Measurements from ENCODE around the gene KRT71.
A peak's percentile ranks its signal among the peaks of the same experiment; 100 is the strongest.

The KRT71 gene

DNA sequence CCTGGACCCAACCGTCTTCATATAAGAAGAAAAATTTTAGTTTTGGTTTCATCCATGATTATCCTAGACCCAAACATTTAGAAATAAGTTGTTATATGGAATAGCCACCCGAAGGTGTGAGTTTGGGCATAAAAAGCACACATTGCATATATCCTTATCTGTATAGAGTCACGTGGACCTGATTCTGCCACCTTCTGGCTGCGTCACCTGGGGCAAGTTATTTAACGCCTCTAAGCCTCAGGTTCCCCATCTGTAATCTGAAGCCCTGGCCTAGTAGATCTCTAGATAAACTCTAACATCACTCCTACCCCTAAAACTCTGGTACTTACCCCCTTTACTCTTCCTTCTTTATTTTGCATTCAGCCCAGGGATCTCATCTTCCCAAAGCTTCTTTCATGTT, 18.5 kb downstream of the KRT71 start:
- peaks cover 10% of the 10 kb centered on the region for H3K27me3 Mint-ChIP-seq
- no peak for ATAC-seq
- H3K27ac Mint-ChIP-seq = no peak overlapping the region
- no peaks in the 10 kb centered on the region for H3K36me3 Mint-ChIP-seq
- H3K9me3 Mint-ChIP-seq = no peaks in the 10 kb centered on the region
- H3K4me1 Mint-ChIP-seq = peaks cover 7% of the 10 kb centered on the region
- no peak overlapping the region for H3K4me3 Mint-ChIP-seq

DNA sequence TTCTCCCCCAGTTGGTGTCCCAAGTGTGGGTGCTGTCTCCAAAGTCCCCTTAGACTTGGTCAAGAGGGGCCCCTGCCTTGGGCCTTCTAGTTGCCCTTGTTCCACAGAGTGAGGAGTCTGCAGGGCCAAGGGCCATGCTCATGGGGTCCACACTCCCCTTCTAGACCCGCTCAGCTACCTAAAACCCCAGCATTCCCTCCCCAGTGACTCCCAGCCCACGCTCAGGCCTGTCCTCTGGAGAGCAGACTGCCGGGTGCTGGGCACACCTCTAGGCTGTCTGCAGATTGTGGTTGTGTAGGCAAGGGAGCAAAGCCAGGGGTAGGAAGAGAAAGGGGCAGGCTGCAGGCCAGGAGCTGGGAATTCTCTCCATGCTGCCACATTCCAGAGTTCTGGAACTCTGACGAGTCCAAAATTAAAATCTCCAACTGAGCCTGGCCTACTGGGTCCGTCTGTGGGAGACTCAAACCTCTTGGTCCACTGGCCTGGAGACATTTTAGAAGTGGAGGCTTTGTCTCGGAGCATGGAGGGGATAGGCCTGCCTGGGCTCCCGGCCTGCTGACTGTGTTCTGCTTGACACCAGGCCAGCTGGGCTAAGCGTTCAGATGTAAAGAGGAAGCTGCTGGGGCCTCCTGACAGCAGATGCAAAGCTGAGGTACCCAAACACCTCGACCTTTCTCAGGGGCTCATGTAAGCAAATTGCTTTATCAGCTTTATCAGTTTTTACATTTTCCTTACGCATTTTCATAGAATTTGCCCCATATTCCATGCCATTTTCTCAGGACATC, 19.1 kb downstream of the KRT71 start:
- no peak overlapping the region for H3K27ac Mint-ChIP-seq
- no peak overlapping the region for H3K4me3 Mint-ChIP-seq
- no peak for ATAC-seq
- peaks cover 7% of the 10 kb centered on the region for H3K4me1 Mint-ChIP-seq
- peaks cover 10% of the 10 kb centered on the region for H3K27me3 Mint-ChIP-seq
- no peaks in the 10 kb centered on the region for H3K36me3 Mint-ChIP-seq
- no peaks in the 10 kb centered on the region for H3K9me3 Mint-ChIP-seq

DNA sequence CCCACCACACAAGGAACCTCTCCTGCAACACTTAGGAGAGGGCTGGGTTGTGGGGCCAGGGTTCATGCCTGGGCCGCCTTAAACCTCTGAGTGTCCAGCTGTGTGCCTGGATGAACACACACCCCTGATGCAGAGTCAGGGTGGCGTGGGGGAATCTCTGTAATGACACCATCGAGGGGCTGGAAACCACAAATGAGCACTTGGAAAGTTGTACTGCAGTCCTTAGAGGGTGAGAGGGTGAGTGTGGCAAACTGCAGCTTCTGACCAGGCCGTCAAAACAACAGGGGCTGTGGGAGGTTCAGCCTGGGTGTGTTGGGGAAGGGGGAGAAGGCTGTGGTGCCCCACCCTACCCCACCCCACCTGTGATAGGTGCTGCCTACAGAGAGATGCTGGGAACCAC, 20.3 kb downstream of the KRT71 start:
- H3K4me3 Mint-ChIP-seq = no peak overlapping the region
- H3K4me1 Mint-ChIP-seq = peaks cover 7% of the 10 kb centered on the region
- no peak overlapping the region for H3K27ac Mint-ChIP-seq
- no peaks in the 10 kb centered on the region for H3K36me3 Mint-ChIP-seq
- ATAC-seq = no peak
- peaks cover 10% of the 10 kb centered on the region for H3K27me3 Mint-ChIP-seq
- H3K9me3 Mint-ChIP-seq = no peaks in the 10 kb centered on the region

DNA sequence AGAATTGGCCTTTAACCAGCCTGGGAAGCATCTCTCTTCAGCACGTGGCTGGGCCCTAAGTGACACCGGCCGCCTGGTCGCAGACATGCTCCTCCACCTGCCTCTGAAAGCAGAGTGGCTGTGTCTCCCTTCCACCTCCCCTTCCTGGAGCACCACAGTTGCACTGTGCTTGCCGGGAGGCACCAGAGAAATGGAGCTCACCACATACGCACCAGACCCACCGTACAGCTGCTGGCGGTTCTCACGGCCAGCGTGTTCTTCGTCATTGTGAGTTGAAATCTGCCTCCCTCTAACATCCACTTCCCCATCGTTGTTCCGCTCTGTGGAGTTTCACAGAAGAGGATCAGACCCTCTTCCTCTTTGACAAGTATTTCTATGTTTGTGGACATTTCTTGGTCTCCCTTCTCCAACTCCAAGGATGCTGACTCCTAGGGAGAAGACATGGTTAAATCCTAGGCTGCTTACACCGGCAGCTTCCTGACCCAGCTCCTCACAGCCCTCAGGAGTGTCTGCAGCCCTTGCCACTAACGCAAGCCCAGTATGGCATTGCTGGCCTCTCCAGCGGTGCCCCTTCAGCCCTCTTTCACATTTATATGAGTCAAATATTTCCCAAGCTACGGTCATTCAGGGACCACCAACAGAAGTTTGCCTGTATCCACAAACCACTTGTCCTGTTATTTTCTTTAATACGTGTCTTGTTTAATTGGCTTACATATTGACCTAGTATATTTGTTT, 21.2 kb downstream of the KRT71 start:
- H3K27me3 Mint-ChIP-seq = peaks cover 5% of the 10 kb centered on the region
- no peak overlapping the region for H3K27ac Mint-ChIP-seq
- peaks cover 7% of the 10 kb centered on the region for H3K4me1 Mint-ChIP-seq
- H3K36me3 Mint-ChIP-seq = no peaks in the 10 kb centered on the region
- H3K4me3 Mint-ChIP-seq = no peak overlapping the region
- peak; percentile 28 for ATAC-seq
- H3K9me3 Mint-ChIP-seq = no peaks in the 10 kb centered on the region

DNA sequence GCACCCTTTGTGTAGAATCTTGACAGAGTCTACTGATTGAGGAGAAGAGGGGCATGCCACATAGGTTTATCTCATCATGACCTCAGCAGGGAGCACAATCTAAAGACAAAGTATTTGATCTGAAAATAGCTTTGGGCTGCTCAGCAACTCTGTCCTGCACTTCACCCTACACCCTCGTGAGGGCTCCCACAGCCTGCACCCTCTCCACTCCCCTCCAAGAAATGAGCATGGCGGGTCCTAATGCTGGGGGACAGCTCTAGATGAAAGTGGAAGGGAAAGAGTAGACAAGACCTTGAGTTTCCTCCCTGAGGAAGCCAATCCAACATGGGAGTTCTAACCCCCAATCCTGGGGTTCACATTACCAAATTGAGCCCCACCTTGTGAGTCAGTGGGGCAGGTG, 22.0 kb downstream of the KRT71 start:
- no peak for ATAC-seq
- no peaks in the 10 kb centered on the region for H3K9me3 Mint-ChIP-seq
- H3K27ac Mint-ChIP-seq = no peak overlapping the region
- H3K27me3 Mint-ChIP-seq = peaks cover 8% of the 10 kb centered on the region
- H3K4me1 Mint-ChIP-seq = peaks cover 7% of the 10 kb centered on the region
- H3K36me3 Mint-ChIP-seq = no peaks in the 10 kb centered on the region
- no peak overlapping the region for H3K4me3 Mint-ChIP-seq

DNA sequence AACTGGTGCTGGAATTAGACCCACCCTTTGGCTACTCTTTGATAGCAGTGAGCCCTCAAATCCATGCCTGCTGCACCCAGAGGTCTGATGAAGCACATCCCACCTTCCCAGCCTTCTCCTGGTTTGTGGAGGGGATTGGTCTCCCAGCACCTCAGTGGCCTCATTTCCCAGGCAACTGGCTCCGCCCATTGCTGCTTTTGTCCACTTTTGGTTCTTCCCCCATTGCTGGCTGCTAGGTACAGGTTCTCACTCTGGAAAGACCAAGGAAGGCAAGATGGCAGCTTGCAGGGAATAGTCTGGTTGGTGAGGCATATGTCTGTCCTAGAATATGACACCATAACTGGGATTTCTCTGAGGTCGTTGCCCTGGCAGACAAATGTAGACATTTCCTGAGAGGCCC, 22.6 kb downstream of the KRT71 start:
- ATAC-seq = no peak
- no peak overlapping the region for H3K4me3 Mint-ChIP-seq
- no peaks in the 10 kb centered on the region for H3K9me3 Mint-ChIP-seq
- peaks cover 8% of the 10 kb centered on the region for H3K27me3 Mint-ChIP-seq
- H3K27ac Mint-ChIP-seq = no peak overlapping the region
- H3K4me1 Mint-ChIP-seq = peaks cover 7% of the 10 kb centered on the region
- H3K36me3 Mint-ChIP-seq = no peaks in the 10 kb centered on the region

DNA sequence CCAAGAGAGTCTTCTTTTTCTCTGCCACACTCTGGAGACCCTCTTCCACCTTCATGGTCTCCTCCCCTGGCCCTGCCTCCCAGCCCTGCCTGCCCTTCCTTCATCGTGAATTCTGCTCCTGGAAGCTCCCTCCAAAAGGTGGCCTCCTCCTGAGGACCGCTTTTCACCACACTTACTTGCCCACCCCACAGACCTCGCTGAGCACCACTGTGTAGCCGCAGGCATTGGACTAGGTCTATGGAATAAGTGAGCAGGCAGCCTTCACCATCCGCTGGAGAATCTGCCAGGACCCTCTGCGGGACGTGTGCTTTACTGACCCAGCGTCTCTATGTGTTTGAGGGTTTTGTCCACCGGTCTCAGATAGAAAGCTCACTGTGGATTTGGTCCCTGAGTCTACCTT, 23.1 kb downstream of the KRT71 start:
- Mint-ChIP-seq H3K36me3 (no peaks in the 10 kb centered on the region), H3K27me3 (peaks cover 8% of the 10 kb centered on the region), H3K27ac (no peak overlapping the region), H3K9me3 (no peaks in the 10 kb centered on the region), H3K4me3 (no peak overlapping the region), H3K4me1 (peaks cover 7% of the 10 kb centered on the region)
- ATAC-seq = no peak

DNA sequence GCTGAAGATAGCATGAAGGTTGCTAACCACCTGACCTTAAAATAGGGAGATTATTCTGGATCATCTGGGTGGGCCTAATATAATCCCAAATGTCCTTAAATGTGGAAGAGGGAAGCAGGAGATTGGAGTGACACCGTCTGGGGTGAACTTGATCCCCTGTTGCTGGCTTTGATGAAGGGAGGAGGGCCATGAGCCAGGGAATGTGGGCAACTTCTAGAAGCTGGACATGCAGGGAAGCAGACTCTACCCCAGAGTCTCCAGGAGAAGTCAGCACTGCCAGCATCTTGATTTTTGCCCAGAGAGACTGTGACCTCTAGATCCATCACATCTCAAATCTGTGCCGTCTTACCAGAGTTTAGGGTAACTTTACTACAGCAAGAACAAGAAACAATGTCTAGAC, 23.5 kb downstream of the KRT71 start:
- ATAC-seq = no peak
- H3K27ac Mint-ChIP-seq = no peak overlapping the region
- no peak overlapping the region for H3K4me3 Mint-ChIP-seq
- H3K27me3 Mint-ChIP-seq = peaks cover 8% of the 10 kb centered on the region
- H3K4me1 Mint-ChIP-seq = peaks cover 7% of the 10 kb centered on the region
- no peaks in the 10 kb centered on the region for H3K9me3 Mint-ChIP-seq
- H3K36me3 Mint-ChIP-seq = no peaks in the 10 kb centered on the region

DNA sequence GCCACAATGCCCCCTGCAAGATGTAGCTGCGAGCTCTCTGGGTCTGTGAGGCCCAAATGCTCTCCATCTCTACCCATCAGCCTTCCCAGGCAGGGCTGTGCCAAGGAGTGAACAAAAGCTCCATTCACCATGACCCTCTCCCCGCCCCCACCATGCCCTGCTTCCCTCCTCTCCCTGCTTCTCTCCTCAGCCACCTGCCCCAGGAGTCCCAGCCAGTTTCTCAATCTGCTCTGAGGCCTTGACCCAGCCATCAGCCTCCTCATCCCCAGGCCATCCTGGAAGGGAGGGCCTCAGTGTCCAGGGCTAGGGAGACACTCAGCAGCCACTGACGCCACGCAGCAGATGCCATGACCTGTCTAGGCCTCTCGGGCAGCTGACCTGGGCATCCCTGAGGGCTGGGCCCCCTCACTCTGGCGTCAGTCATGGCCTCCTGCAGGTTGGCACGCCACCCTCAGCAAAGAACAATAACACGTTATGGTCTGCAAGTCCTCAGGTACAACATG, 24.3 kb downstream of the KRT71 start:
- no peaks in the 10 kb centered on the region for H3K36me3 Mint-ChIP-seq
- peaks cover 7% of the 10 kb centered on the region for H3K4me1 Mint-ChIP-seq
- no peaks in the 10 kb centered on the region for H3K9me3 Mint-ChIP-seq
- peaks cover 8% of the 10 kb centered on the region for H3K27me3 Mint-ChIP-seq
- no peak overlapping the region for H3K27ac Mint-ChIP-seq
- no peak for ATAC-seq
- H3K4me3 Mint-ChIP-seq = no peak overlapping the region

DNA sequence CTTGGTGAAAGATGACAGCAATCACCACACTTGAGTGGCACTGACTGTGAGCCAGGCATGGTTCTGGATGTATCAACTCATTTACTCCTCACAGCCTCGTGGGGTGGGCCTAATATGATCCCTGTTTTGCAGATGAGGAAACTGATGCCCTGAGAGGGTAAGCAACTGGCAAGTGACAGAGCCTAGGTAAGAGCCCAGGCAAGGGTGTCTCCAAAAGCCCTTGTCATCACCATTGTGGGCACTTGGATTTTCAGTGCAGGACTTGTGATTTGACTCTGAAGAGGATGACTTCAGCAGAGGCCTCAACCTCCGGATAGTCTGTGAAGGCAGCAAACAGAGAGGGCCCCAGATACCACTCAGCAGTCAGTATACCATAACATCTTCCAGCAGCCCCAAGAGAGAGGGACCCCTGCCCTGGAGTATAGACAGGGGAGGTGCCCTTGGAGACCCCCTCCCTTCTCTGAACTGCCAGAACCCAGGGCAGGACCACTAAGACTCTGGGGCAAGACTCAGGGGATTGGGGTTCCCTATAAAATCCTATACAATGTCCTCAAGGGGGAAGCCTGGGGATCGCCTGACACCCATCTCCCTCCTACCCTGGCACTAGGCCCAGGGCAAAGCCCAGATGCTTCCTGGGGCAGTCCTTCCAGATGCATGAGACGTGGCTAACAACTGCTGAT, 25.7 kb downstream of the KRT71 start:
- H3K27ac Mint-ChIP-seq = no peak overlapping the region
- H3K4me1 Mint-ChIP-seq = peaks cover 7% of the 10 kb centered on the region
- no peaks in the 10 kb centered on the region for H3K36me3 Mint-ChIP-seq
- peaks cover 14% of the 10 kb centered on the region for H3K27me3 Mint-ChIP-seq
- no peak overlapping the region for H3K4me3 Mint-ChIP-seq
- ATAC-seq = no peak
- H3K9me3 Mint-ChIP-seq = no peaks in the 10 kb centered on the region

DNA sequence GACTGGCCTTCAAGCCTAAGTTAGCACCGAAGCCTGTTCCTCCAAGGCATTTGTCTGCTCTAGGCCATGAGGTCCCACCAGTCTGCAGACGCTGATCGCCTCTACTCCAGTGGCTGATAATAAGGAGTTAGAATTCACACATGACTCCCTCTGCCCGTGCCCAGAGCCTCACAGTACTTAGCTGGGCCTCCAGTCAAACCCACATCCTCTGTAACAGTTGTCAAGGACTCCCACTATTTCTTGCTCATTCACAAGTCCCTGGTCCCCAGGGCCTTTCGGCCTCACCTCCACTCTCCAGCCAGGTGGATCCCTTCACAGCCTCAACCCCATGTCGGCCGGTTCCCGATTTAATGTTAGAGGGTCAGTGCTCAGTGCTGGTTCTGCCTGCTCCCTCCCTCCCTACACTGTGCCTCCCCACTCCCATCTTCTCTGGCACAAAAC, 26.4 kb downstream of the KRT71 start:
- H3K4me1 Mint-ChIP-seq = peaks cover 3% of the 10 kb centered on the region
- no peaks in the 10 kb centered on the region for H3K9me3 Mint-ChIP-seq
- no peak for ATAC-seq
- H3K27me3 Mint-ChIP-seq = peaks cover 21% of the 10 kb centered on the region
- H3K4me3 Mint-ChIP-seq = no peak overlapping the region
- H3K36me3 Mint-ChIP-seq = no peaks in the 10 kb centered on the region
- no peak overlapping the region for H3K27ac Mint-ChIP-seq

DNA sequence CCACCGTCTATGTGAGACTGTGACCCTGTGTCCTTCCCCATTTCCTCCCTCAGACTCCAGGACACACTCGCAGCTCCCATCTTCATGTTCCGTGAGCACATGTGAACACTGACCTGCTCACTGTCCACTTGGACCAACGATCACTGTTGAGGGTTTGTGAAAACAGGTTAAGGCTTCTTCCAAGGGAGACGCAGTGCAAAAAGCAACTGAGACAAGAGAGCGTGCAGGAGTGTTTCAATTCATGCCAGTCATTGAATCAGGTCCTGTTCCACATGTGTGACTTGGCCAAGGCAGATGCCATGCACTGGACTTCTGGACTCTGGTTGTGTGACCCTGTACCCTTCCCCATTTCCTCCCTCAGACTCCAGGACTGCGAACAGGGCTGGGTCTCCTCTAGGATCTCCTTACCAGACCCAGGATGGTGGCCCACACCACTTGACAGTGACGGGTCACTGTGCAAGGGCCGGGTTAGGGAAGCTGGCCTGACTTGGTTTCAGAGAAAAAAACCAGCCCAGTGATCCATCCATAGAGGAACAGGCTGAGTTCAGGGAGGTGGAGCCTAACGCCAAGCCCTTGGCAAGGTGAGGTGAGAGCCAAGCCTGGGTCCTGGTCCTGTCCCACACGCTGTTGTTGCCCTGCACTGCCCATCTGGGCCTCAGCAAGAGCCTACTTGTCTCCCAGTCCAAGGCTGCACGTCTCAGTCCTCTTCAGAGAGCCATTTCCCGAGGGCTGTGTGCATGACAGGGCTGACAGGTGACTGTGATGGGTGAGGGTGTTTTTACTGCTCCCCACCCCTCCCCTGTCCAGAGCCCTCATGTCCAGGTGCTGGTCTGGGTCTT, 27.1 kb downstream of the KRT71 start:
- H3K9me3 Mint-ChIP-seq = no peaks in the 10 kb centered on the region
- H3K4me1 Mint-ChIP-seq = no peaks in the 10 kb centered on the region
- no peak overlapping the region for H3K4me3 Mint-ChIP-seq
- no peak overlapping the region for H3K27ac Mint-ChIP-seq
- ATAC-seq = no peak
- no peaks in the 10 kb centered on the region for H3K36me3 Mint-ChIP-seq
- H3K27me3 Mint-ChIP-seq = peaks cover 25% of the 10 kb centered on the region

DNA sequence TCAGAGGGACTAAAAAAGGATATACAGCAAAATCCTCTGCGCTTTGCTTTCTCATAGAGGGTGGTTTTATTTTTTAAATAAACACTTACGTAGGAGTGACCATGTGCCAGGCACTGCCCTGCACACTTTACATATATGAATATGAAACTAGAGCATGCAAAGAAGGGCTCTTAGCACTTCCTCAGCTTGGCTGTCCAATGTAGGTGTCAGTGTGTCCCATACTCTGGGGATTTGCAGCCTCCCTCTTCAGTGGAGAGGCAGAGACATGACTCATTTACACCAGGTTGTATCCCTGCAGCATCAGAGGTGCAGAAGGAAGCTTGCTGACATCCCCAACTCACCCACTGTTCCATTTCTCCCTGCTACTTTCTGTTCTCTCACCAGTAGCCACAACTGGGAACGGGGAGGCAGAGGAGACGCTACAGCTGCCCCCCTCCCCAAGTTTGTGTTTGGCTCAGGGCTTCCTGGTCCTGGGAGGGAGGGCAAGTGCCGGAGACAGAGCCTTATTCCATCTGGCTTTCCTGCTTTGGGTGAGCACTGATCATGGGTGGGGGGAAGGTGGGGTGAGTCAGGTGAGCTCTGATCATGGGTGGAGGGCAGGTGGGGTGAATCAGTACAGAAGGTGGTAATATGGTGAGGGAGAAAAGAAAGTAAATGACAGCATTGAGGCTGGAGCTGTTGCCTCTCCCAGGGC, 27.9 kb downstream of the KRT71 start:
- no peak for ATAC-seq
- no peaks in the 10 kb centered on the region for H3K9me3 Mint-ChIP-seq
- H3K4me1 Mint-ChIP-seq = no peaks in the 10 kb centered on the region
- H3K4me3 Mint-ChIP-seq = no peak overlapping the region
- H3K36me3 Mint-ChIP-seq = no peaks in the 10 kb centered on the region
- no peak overlapping the region for H3K27ac Mint-ChIP-seq
- peaks cover 25% of the 10 kb centered on the region for H3K27me3 Mint-ChIP-seq

DNA sequence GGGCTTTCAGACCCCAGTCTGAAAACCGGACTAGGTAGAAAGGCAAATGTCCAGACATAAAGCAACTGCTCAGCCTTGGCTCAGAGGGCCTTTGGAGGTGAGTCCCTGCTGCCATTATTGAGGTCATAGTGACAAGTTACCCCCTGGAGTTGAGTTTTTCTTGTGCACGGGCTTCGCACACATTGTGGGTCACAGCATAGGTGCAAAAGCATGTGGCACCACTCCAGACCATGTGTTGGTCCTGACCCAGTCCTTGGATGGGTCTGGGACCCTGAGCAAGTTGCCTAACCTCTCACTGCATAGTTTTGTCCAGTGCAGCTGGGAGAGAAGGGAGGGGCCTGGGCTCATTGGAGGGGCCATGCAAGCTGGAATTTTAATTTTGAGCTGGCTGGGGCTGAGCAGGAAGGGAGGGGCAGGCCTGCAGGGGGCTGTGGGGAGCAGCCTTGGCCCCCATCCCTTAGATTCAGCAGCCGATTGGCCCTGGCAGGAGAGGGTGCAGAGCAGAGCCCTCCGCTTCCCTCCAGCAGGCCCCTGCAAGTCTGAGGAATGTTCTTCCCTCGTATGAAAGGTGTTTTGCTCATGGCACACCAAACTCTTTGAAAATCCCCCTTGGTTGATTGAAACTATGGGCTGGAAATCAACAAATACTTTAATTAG, 28.6 kb downstream of the KRT71 start:
- H3K4me3 Mint-ChIP-seq = no peak overlapping the region
- ATAC-seq = no peak
- H3K27me3 Mint-ChIP-seq = peaks cover 25% of the 10 kb centered on the region
- H3K36me3 Mint-ChIP-seq = no peaks in the 10 kb centered on the region
- no peaks in the 10 kb centered on the region for H3K9me3 Mint-ChIP-seq
- no peak overlapping the region for H3K27ac Mint-ChIP-seq
- no peaks in the 10 kb centered on the region for H3K4me1 Mint-ChIP-seq
